Natural killer cell (primary cell): ENCODE data around the gene MISP3. TPM values are rescaled to one million over a fixed set of nuclear protein-coding genes. Genes with fewer than 3 reads are reported as not detected.
A peak's percentile ranks its signal among the peaks of the same experiment; 100 is the strongest.

Experiments used
- ATAC-seq, 3 donors: fragments of 150-1000 bp in 2 of 3; fragments of 200-7000 bp in 1 of 3; cut with Tn5 transposase; 1 replicate in 1 of 3; 2 replicates in 2 of 3; pipeline ENCODE4 v1.10.0; 2021; ENCODE audit warnings: mild to moderate bottlenecking in 2 of 3, moderate library complexity in 2 of 3
- DNase-seq, 2 donors: peaks; one replicate each; pipeline versions ENCODE4 v3.0.0 to v3.0.0-alpha.2; 2013 to 2021; ENCODE audit warnings: mixed read lengths in 1 of 2
- H3K27ac ChIP-seq: one replicate; pipeline ENCODE4 v1.5.1; 2013; ENCODE audit warnings: mild to moderate bottlenecking, low read length
- H3K27me3 ChIP-seq: one replicate; pipeline ENCODE4 v1.6.1; 2013; ENCODE audit warnings: low read length; ENCODE audit not compliant: control insufficient read depth, insufficient read depth
- H3K36me3 ChIP-seq: one replicate; pipeline ENCODE4 v1.6.1; 2013; ENCODE audit warnings: low read length; ENCODE audit not compliant: control insufficient read depth, insufficient read depth
- H3K4me1 ChIP-seq: one replicate; pipeline ENCODE4 v1.6.1; 2013; ENCODE audit warnings: low read length; ENCODE audit not compliant: control insufficient read depth, insufficient read depth
- H3K4me3 ChIP-seq: one replicate; pipeline ENCODE4 v1.5.1; 2013; ENCODE audit warnings: low read length
- H3K9me3 ChIP-seq: one replicate; pipeline ENCODE4 v1.6.1; 2013; ENCODE audit warnings: low read length; ENCODE audit not compliant: control insufficient read depth, insufficient read depth
- H3K27ac Mint-ChIP-seq, 2 donors: one replicate each; pipeline ENCODE4 v1.8.0; 2022; ENCODE audit warnings: mild to moderate bottlenecking in 2 of 2, mixed read lengths in 2 of 2, moderate library complexity in 1 of 2
- H3K27me3 Mint-ChIP-seq, 2 donors: one replicate each; pipeline ENCODE4 v1.8.0; 2022; ENCODE audit warnings: low read depth in 2 of 2, mixed read lengths in 2 of 2
- H3K36me3 Mint-ChIP-seq: one replicate; pipeline ENCODE4 v1.8.0; 2022; ENCODE audit warnings: mixed read lengths
- H3K4me1 Mint-ChIP-seq, 2 donors: one replicate each; pipeline ENCODE4 v1.8.0; 2022; ENCODE audit warnings: mixed read lengths in 2 of 2
- H3K4me3 Mint-ChIP-seq: one replicate; pipeline ENCODE4 v1.8.0; 2022; ENCODE audit warnings: mild to moderate bottlenecking, moderate library complexity, mixed read lengths
- H3K9me3 Mint-ChIP-seq, 2 donors: one replicate each; pipeline ENCODE4 v1.8.0; 2022; ENCODE audit warnings: mixed read lengths in 2 of 2
- WGBS: methylation state at CpG from one replicate; pipeline ENCODE4 v1.1.7; 2013; ENCODE audit warnings: missing lambda C conversion rate; ENCODE audit not compliant: insufficient coverage; 5-methylcytosine and 5-hydroxymethylcytosine counted together
- intact Hi-C: fragments of 100-400 bp; cut with micrococcal nuclease; formaldehyde crosslinking; loops from one replicate; pipeline ENCODE4 v1.14.2; 2022
- total RNA-seq, 4 donors: library from RNA; stranded (reverse); fragments of 120-200 nt in 1 of 4; gene quantifications; one replicate each; pipeline versions ENCODE4 v1.2.3 to v1.2.4, GENCODE V29; 2013 to 2022
- TF ChIP-seq, protein P1 (sequence below): fragments of 200-600 bp; IDR thresholded peaks from one replicate; pipeline ENCODE4 v1.8.0; 2022; ENCODE audit warnings: antibody characterized with exemption

Gene MISP3
- total RNA-seq, 3 donors from 2014 or later (not counting 1 experiment from before 2014, with no cell fraction given): 2.4 to 4.1 (median 2.4) TPM

DNA sequence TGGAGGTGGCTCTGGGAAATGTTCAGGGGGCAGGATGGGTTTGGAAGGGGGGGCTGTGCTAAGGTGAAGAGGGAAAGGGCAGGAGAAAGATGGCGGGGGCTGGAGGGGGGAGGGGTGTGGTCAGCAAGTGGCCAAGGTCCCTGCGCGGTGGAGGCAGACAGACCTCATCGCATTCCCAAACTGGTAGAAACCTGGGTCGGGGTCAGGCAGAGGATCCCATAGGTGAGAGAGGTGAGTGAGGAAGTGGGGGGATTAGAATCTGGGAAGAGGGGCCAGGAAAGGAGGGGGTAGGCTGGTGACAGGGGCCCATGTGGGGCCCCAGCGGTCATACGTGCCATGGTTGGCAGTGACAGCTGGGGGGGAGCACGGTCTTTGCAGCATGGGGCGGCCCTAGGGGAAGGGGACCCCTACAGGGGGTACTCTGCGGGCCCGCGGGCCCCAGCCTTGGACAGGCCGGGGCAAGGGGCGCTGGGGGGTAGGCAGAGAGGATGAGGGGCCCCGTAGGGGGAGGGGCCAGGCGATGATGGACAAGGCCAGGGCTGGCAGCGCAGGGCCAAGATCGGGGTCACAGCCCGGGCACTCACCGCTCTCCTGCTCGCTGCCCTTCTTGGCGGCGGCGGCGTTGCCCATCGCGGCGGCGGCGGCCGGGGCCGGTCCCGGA lies 44.5 kb downstream of the MISP3 start:
- peaks cover 54% of the 10 kb centered on the region for H3K4me1 ChIP-seq
- TF ChIP-seq, protein P1, sequence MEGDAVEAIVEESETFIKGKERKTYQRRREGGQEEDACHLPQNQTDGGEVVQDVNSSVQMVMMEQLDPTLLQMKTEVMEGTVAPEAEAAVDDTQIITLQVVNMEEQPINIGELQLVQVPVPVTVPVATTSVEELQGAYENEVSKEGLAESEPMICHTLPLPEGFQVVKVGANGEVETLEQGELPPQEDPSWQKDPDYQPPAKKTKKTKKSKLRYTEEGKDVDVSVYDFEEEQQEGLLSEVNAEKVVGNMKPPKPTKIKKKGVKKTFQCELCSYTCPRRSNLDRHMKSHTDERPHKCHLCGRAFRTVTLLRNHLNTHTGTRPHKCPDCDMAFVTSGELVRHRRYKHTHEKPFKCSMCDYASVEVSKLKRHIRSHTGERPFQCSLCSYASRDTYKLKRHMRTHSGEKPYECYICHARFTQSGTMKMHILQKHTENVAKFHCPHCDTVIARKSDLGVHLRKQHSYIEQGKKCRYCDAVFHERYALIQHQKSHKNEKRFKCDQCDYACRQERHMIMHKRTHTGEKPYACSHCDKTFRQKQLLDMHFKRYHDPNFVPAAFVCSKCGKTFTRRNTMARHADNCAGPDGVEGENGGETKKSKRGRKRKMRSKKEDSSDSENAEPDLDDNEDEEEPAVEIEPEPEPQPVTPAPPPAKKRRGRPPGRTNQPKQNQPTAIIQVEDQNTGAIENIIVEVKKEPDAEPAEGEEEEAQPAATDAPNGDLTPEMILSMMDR: no peak
- no peaks in the 10 kb centered on the region for H3K36me3 Mint-ChIP-seq
- peaks cover 27 to 36% of the 10 kb centered on the region in 2 donors for H3K4me1 Mint-ChIP-seq
- WGBS: 1% methylated on average over 33 of the region's 33 CpGs
- no peak for ATAC-seq
- no peaks in the 10 kb centered on the region for H3K9me3 Mint-ChIP-seq
- no peaks in the 10 kb centered on the region for H3K9me3 ChIP-seq
- peak overlapping the region; percentile 87 for H3K4me3 Mint-ChIP-seq
- intact Hi-C loops: loop anchor here (5.0 kb wide), 1 partner anchor 35 kb away; no protein-coding TSS in a partner anchor
- no peaks in the 10 kb centered on the region for H3K27me3 Mint-ChIP-seq
- DNase-seq: peak; percentile 41 to 43
- H3K36me3 ChIP-seq: no peaks in the 10 kb centered on the region
- H3K27ac ChIP-seq: peak overlapping the region; percentile 21
- H3K4me3 ChIP-seq: peak overlapping the region; percentile 65
- peak overlapping the region; percentile 73 to 94 for H3K27ac Mint-ChIP-seq
- H3K27me3 ChIP-seq: no peaks in the 10 kb centered on the region

DNA sequence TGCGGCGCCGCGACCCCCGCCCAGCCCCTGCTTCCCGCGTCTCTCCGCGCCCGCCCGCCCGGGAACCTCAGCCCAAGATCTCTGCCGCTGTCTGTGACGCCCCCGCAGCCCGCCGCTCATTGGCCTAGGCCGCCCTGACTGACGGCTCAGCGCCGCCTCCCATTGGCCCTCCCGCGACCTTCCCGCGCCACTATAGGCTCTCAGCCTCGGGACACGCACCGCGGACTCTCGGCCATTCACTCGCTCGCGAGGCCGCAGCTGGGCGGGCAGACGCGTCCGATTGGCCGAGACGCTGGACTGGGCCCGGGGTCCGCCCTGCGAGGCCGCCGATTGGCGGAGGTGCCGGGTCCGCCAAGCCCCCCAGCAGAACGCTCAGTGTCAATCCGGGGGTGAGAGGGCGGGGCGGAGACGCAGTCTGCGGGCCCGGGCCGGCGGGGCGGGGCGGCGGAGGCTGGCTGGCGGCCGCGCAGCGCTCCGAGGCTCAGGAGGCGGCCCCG lies 45.1 kb downstream of the MISP3 start, which contains the start of gene PRKACA:
Gene PRKACA (minus strand): TSS at position 95 of the 497 bp plus-strand sequence. CDS start 215 bp downstream, outside the sequence.
- Histone ChIP-seq H3K36me3 (no peaks in the 10 kb centered on the region), H3K4me3 (peak within 1 kb of the TSS; percentile 65), H3K27ac (peak within 1 kb of the TSS; percentile 99), H3K4me1 (peaks cover 52% of the 10 kb centered on the region), H3K27me3 (no peaks in the 10 kb centered on the region), H3K9me3 (no peaks in the 10 kb centered on the region)
- ATAC-seq (peak; percentile 85 to 96 (median 88)), DNase-seq (peak; percentile 98 to 99)
- TF ChIP-seq, protein P1: no peak
- H3K4me3 Mint-ChIP-seq: peak within 1 kb of the TSS; percentile 97
- H3K27ac Mint-ChIP-seq: peak within 1 kb of the TSS; percentile 94 to 97
- intact Hi-C loops: loop anchor here (1.0 to 5.0 kb wide), 3 partner anchors 19 to 35 kb away; partner anchors contain the start of genes ASF1B and SAMD1
- no peaks in the 10 kb centered on the region for H3K36me3 Mint-ChIP-seq
- H3K9me3 Mint-ChIP-seq: no peaks in the 10 kb centered on the region
- no peaks in the 10 kb centered on the region for H3K27me3 Mint-ChIP-seq
- H3K4me1 Mint-ChIP-seq: peaks cover 27 to 36% of the 10 kb centered on the region in 2 donors
- WGBS: under 1% methylated on average over 67 of the region's 67 CpGs

DNA sequence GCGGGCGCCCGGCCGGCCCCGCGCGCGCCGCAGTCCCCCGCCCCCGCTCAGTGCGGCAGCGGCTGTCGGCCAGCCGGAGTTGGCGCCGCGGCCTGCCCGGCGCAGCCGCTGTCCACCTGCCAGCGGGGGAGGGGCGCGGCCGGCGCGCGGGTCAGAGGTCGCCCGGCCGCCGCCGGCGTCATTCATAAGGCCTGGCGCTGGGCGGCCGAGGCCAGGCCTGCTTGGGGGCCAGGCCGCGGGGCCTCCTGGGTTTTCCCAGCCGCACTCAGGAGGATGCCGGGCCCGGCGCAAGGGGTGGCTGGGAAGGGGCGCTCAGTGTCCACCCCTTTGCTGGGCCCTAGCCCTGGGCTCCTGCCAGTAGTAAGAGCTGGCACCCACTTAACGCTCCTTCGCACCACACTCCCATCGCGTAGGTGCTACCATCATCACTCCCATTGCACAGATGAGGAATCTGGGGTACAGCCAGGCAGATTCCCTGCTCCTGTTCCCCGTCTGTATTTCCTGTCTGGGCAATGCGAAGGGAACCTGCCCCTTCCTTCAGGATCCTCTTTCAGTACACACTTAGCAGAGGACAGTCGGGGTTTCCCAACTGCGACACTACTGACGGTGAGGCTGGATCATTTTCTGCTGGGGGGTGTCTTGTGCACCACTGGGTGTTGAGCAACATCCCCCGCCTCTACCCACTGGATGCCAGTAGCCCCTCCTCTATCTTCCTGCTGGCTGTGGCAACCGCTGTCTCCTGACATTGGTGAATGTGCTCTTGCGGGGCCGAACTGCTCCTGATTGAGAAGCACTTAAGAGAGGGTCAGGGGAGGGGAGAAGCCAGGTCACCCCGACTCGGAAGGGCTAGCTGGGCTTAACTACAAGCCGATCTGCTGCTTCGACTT lies 45.8 kb downstream of the MISP3 start:
- H3K4me3 ChIP-seq: peak overlapping the region; percentile 60

More for the DNA sequence above, 45.8 kb downstream of the MISP3 start:
- Mint-ChIP-seq H3K27ac (peak overlapping the region; percentile 94 to 97), H3K27me3 (no peaks in the 10 kb centered on the region), H3K4me3 (peak overlapping the region; percentile 97), H3K36me3 (no peaks in the 10 kb centered on the region), H3K9me3 (no peaks in the 10 kb centered on the region), H3K4me1 (peaks cover 27 to 36% of the 10 kb centered on the region in 2 donors)
- Histone ChIP-seq H3K27ac (peak overlapping the region; percentile 99), H3K36me3 (no peaks in the 10 kb centered on the region), H3K9me3 (no peaks in the 10 kb centered on the region), H3K27me3 (no peaks in the 10 kb centered on the region), H3K4me1 (peaks cover 45% of the 10 kb centered on the region)
- ATAC-seq (peak; percentile 39 to 53 (median 48)), DNase-seq (peak; percentile 64 to 79)
- intact Hi-C loops: loop anchor here (1.0 to 5.0 kb wide), 3 partner anchors 18 to 36 kb away; partner anchors contain the start of genes ASF1B and SAMD1
- 3% methylated on average over 61 of the region's 61 CpGs for WGBS
- TF ChIP-seq, protein P1: no peak
